HEK293 (cell line): ENCODE data around the gene TCAP.

ENCODE experiments used
- ZNF654 ChIP-seq: fragments of 450-650 bp; formaldehyde crosslinking; IDR thresholded peaks from 2 replicates; pipeline ENCODE4 v1.5.1; 2016; ENCODE audit warnings: low read depth, missing biosample characterization, missing genetic modification characterization
- TF ChIP-seq, protein P1 (sequence below): fragments of 450-650 bp; formaldehyde crosslinking; IDR thresholded peaks from 2 replicates; pipeline ENCODE4 v1.5.1; 2016; ENCODE audit warnings: missing biosample characterization, missing genetic modification characterization

DNA sequence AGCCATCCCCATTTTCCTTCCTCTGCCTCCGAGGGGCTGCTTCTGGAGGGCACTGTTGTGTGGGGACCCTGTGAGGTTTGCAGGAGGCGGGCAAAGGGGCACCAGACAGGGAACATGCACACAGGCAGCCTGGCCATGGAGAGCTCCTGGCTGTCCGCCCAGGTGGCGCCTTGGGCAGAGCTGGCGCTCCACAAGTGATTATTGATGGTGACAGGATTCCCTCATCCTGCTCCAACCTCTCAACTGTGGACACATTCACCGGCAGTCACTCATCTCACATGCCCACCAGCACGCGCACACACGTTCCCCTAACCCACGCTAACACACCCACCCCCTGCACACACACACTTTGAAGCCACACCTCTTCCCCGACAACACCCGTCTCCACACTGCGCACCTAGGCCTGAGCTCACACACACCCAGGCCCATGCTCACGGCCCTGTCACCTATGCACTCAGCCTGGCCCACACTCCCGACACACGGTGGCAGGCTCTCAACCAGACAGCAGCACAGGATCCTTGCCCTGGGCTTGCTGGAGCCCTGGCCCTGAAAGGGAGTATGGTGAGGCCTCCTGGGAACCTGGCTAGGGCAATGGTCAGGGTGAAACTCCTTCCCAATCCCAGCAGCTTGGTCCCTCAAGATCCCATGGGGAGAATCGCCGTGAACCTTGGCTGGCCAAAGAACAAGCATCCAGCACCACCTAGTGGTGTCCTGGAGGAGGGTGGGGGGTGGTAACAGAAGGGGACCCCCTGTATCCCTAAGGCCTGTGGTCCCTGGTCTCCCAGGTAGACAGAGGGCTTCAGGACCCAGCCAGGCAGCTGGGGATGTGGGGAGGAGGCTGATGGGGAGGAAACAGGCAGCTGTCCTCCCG, 6.7 kb downstream of the TCAP start:
- TF ChIP-seq, protein P1, sequence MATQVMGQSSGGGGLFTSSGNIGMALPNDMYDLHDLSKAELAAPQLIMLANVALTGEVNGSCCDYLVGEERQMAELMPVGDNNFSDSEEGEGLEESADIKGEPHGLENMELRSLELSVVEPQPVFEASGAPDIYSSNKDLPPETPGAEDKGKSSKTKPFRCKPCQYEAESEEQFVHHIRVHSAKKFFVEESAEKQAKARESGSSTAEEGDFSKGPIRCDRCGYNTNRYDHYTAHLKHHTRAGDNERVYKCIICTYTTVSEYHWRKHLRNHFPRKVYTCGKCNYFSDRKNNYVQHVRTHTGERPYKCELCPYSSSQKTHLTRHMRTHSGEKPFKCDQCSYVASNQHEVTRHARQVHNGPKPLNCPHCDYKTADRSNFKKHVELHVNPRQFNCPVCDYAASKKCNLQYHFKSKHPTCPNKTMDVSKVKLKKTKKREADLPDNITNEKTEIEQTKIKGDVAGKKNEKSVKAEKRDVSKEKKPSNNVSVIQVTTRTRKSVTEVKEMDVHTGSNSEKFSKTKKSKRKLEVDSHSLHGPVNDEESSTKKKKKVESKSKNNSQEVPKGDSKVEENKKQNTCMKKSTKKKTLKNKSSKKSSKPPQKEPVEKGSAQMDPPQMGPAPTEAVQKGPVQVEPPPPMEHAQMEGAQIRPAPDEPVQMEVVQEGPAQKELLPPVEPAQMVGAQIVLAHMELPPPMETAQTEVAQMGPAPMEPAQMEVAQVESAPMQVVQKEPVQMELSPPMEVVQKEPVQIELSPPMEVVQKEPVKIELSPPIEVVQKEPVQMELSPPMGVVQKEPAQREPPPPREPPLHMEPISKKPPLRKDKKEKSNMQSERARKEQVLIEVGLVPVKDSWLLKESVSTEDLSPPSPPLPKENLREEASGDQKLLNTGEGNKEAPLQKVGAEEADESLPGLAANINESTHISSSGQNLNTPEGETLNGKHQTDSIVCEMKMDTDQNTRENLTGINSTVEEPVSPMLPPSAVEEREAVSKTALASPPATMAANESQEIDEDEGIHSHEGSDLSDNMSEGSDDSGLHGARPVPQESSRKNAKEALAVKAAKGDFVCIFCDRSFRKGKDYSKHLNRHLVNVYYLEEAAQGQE: no peak
- peak; percentile 79 for TF ChIP-seq ZNF654 (tag by site-specific recombination)
